Heart left ventricle (tissue), 13 donors: ENCODE results near the gene DDTL.

Experiments used
- CTCF ChIP-seq, 12 donors: fragments of 200-600 bp; sonication (generic) in 4 of 12; IDR thresholded peaks; one replicate each; pipeline versions ENCODE4 v1.5.0 to v1.8.0; 2018 to 2022; ENCODE audit warnings: antibody characterized with exemption in 12 of 12, mild to moderate bottlenecking in 5 of 12
- POLR2A ChIP-seq, 2 donors: fragments of 450-650 bp; IDR thresholded peaks; one replicate each; pipeline ENCODE4 v1.6.1; 2017; ENCODE audit warnings: antibody characterized with exemption in 2 of 2, mild to moderate bottlenecking in 2 of 2, moderate library complexity in 2 of 2
- donor health status: ischemic (EF 13 %, LVEDD 7.1; RV severe dilation, severe dysfunction).
- donor health status: DM: no; HTN: yes; CAD: no.
- donor health status: DM: no; HTN: no; CAD: no.
- donor health status: ischemic (EF 25% LVEDD 6.9; RV normal size, moderate dysfunction).
- donor health status: ischemic (EF 25% LVEDD 5.7; RV mildly dilated, moderate dysfunction).
- donor health status: ischemic (EF 35%, LVEDD 5.7; RV mildly dilated, moderate dysfunction).
- donor health status: nonischemic (EF 11% LVEDD 7.7; RV severe dilation, severe dysfunction).
- donor health status: DM: yes; HTN: yes; CAD: no.
- donor health status: PGD.
- donor health status: ischemic (EF 29% LVEDD 5.4; RV normal size, mild dysfunction).
- donor health status: nonischemic (EF 23%, LVEDD 6.1; RV moderate dilation, normal function).

DNA sequence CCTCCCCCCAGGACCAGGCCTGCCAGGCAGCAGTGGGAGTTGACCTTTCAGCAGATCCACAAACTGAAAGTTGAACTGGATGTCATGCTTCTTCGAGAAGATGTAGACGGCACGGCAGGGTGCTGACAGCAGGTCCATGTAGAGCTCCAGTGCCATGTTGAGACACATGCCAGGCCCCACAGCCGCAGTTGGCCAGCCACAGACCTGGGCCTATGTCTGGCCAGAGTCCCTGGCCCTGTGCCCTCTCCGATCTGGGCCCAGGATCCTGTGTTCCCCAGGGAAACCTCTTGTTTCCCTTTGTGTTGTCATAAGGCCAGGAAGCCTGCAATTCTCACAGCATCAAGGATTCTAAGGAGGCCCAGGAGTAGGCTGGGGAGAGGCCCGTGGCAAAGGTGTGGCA, 38.5 kb downstream of the DDTL start, which contains the start of gene GSTT4:
- TF ChIP-seq CTCF (IDR thresholded peaks at IDR 0.05) (no peak), POLR2A (IDR thresholded peaks at IDR 0.05) (no peak)
